GM12872 (cell line): ENCODE measurements around the gene SLC7A5.

ENCODE experiments used
- CTCF ChIP-seq: IDR thresholded peaks from 3 replicates; pipeline ENCODE4 v1.5.1; 2011; ENCODE audit warnings: low read depth, mild to moderate bottlenecking, low read length, moderate library complexity; ENCODE audit not compliant: insufficient read depth

SLC7A5 gene

GRCh38 chr16:87844809-87845208 lies 24.5 kb downstream of the SLC7A5 start:
- TF ChIP-seq CTCF = no peak

- no peak for TF ChIP-seq CTCF
Measured at GRCh38 chr16:87844120-87844733, 25.1 kb downstream of the SLC7A5 start.

GRCh38 chr16:87843678-87844105 lies 25.6 kb downstream of the SLC7A5 start:
- TF ChIP-seq CTCF = no peak

- TF ChIP-seq CTCF = no peak
Measured at GRCh38 chr16:87842209-87842869, 27.0 kb downstream of the SLC7A5 start.

- TF ChIP-seq CTCF = no peak
Measured at GRCh38 chr16:87841340-87842208, 27.7 kb downstream of the SLC7A5 start.

- TF ChIP-seq CTCF = no peak
Measured at GRCh38 chr16:87840271-87840978, 28.9 kb downstream of the SLC7A5 start.
